CD8-positive, alpha-beta memory T cell (primary cell): ENCODE results near the gene RBMS3. TPM values are rescaled to one million over a fixed set of nuclear protein-coding genes. Genes with fewer than 3 reads are reported as not detected.

Experiments
- CTCF ChIA-PET: fragments of 350-600 bp; sonication (Branson Sonifier 250); formaldehyde crosslinking; loops from one replicate; lab custom pipeline; 2021; ENCODE audit warnings: antibody characterized with exemption; lab: Charles Lee
- POLR2A ChIA-PET: fragments of 350-600 bp; sonication (Branson Sonifier 250); formaldehyde crosslinking; loops from one replicate; lab custom pipeline; 2021; ENCODE audit warnings: antibody characterized with exemption; lab: Charles Lee
- DNase-seq, 5 donors: peaks; one replicate each; pipeline versions ENCODE4 v3.0.0 to v3.0.0-alpha.2; 2020 to 2022; ENCODE audit warnings: mixed read lengths in 1 of 5
- H3K27ac ChIP-seq: one replicate; pipeline ENCODE4 v1.7.0; 2013; ENCODE audit warnings: low read depth, mild to moderate bottlenecking, low read length, moderate library complexity
- H3K27me3 ChIP-seq: 2 replicates; pipeline ENCODE4 v1.7.0; 2013; ENCODE audit warnings: low read length, mild to moderate bottlenecking; ENCODE audit not compliant: insufficient read depth, poor library complexity, severe bottlenecking
- H3K36me3 ChIP-seq: 2 replicates; pipeline ENCODE4 v1.7.0; 2013; ENCODE audit warnings: mild to moderate bottlenecking, low read length, moderate library complexity; ENCODE audit not compliant: insufficient read depth
- H3K4me1 ChIP-seq: 2 replicates; pipeline ENCODE4 v1.7.0; 2013; ENCODE audit warnings: mild to moderate bottlenecking, low read length, moderate library complexity; ENCODE audit not compliant: insufficient read depth
- H3K4me3 ChIP-seq: 2 replicates; pipeline ENCODE4 v1.7.0; 2013; ENCODE audit warnings: mild to moderate bottlenecking, low read length
- H3K9me3 ChIP-seq: 2 replicates; pipeline ENCODE4 v1.7.0; 2013; ENCODE audit warnings: mild to moderate bottlenecking, low read length
- H3K27ac Mint-ChIP-seq, 8 donors: one replicate each; pipeline ENCODE4 v1.8.0; 2020 to 2021; ENCODE audit warnings: mixed read lengths in 8 of 8, mild to moderate bottlenecking in 6 of 8, inconsistent platforms in 3 of 8, moderate library complexity in 3 of 8
- H3K27me3 Mint-ChIP-seq, 2 donors: one replicate each; pipeline ENCODE4 v1.8.0; 2020 to 2021; ENCODE audit warnings: mixed read lengths in 2 of 2, mild to moderate bottlenecking in 1 of 2, moderate library complexity in 1 of 2
- H3K36me3 Mint-ChIP-seq, 3 donors: one replicate each; pipeline ENCODE4 v1.8.0; 2020 to 2021; ENCODE audit warnings: mixed read lengths in 3 of 3, inconsistent platforms in 1 of 3, mild to moderate bottlenecking in 1 of 3
- H3K4me1 Mint-ChIP-seq, 3 donors: one replicate each; pipeline ENCODE4 v1.8.0; 2020 to 2021; ENCODE audit warnings: mixed read lengths in 3 of 3, inconsistent platforms in 1 of 3, mild to moderate bottlenecking in 1 of 3
- H3K4me3 Mint-ChIP-seq, 7 donors: one replicate each; pipeline ENCODE4 v1.8.0; 2020 to 2021; ENCODE audit warnings: mixed read lengths in 7 of 7, mild to moderate bottlenecking in 6 of 7, moderate library complexity in 4 of 7, inconsistent platforms in 2 of 7
- H3K9me3 Mint-ChIP-seq, 5 donors: one replicate each; pipeline ENCODE4 v1.8.0; 2020 to 2022; ENCODE audit warnings: mixed read lengths in 5 of 5, mild to moderate bottlenecking in 3 of 5, moderate library complexity in 2 of 5, inconsistent platforms in 1 of 5
- polyA plus RNA-seq: library from polyadenylated mRNA; unstranded; fragments of 300-500 nt; fragmentation: Illumina TruSeq; gene quantifications from one replicate; pipeline ENCODE4 v1.2.3, GENCODE V29; 2021
- total RNA-seq, 2 experiments: library from RNA; stranded (reverse); gene quantifications; one replicate each; pipeline ENCODE4 v1.2.3, GENCODE V29; 2021

Gene RBMS3
- total and polyA plus RNA-seq, 3 experiments from 2014 or later: 0.21 to 0.33 (median 0.22) TPM

DNA sequence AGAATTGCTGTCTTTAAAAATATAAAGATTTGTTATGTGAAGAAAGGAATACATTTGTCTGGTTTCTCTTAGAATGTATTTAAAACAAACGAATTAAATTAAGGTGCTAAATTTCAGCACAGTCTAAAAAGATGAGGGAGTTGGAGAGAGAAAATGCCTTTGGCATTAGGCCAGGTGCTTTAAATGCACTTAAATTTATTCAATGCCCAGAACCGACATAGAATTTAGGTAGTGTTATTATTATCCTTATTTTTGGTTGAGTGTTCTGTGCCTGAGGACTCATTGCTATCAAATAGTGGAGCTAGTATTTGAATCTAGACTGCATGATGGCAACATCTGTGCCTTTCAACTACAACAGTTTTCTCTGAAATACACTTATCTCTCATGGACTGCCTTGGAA, 287.5 kb downstream of the RBMS3 start:
- Histone ChIP-seq H3K4me3 (no peak overlapping the region), H3K9me3 (no peaks in the 10 kb centered on the region), H3K27ac (no peak overlapping the region), H3K4me1 (no peaks in the 10 kb centered on the region), H3K36me3 (no peaks in the 10 kb centered on the region), H3K27me3 (no peaks in the 10 kb centered on the region)
- Mint-ChIP-seq H3K4me1 (no peaks in the 10 kb centered on the region), H3K4me3 (no peak overlapping the region), H3K27ac (no peak overlapping the region), H3K27me3 (peaks cover 0 to 1% of the 10 kb centered on the region in 2 donors), H3K36me3 (no peaks in the 10 kb centered on the region), H3K9me3 (peaks cover 0 to 11% (median 3%) of the 10 kb centered on the region in 5 donors)
- POLR2A ChIA-PET: no interaction called here
- CTCF ChIA-PET: no interaction called here
- no peak for DNase-seq

GRCh38 chr3:29576181-29576580, 295.3 kb downstream of the RBMS3 start:
- Histone ChIP-seq H3K9me3 (no peaks in the 10 kb centered on the region), H3K4me1 (no peaks in the 10 kb centered on the region), H3K27ac (no peak overlapping the region), H3K4me3 (no peak overlapping the region), H3K36me3 (no peaks in the 10 kb centered on the region), H3K27me3 (no peaks in the 10 kb centered on the region)
- Mint-ChIP-seq H3K36me3 (no peaks in the 10 kb centered on the region), H3K27ac (peak overlapping the region in 1 of 8 donors; percentile 18), H3K4me1 (no peaks in the 10 kb centered on the region), H3K4me3 (no peak overlapping the region), H3K27me3 (no peaks in the 10 kb centered on the region), H3K9me3 (peaks cover 0 to 16% (median 6%) of the 10 kb centered on the region in 5 donors)
- DNase-seq: no peak
- POLR2A ChIA-PET: no interaction called here
- CTCF ChIA-PET: no interaction called here

DNA sequence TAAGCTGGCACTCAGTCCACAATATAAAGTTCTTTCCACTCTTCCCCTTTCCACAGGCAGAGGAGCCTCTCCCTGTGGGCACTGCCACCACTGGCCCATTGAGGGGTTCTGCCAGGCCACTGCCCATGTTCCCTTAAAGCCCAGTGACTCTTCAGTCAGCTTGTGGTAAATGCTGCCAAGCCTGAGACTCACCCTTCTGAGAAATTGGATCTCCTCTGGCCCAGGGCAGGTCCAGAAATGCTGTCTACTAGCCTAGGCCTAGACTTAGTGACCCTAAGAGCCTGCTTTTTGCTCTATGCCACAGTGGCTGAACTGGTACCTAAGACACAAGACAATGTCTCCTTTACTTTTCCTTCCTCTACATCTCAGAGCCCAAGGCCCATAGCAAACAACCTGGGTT, 295.8 kb downstream of the RBMS3 start:
- Histone ChIP-seq H3K4me1 (no peaks in the 10 kb centered on the region), H3K9me3 (no peaks in the 10 kb centered on the region), H3K27ac (no peak overlapping the region), H3K27me3 (no peaks in the 10 kb centered on the region), H3K4me3 (no peak overlapping the region), H3K36me3 (no peaks in the 10 kb centered on the region)
- ChIA-PET CTCF (no interaction called here), POLR2A (no interaction called here)
- Mint-ChIP-seq H3K4me1 (no peaks in the 10 kb centered on the region), H3K9me3 (peaks cover 0 to 16% (median 6%) of the 10 kb centered on the region in 5 donors), H3K27me3 (no peaks in the 10 kb centered on the region), H3K4me3 (no peak overlapping the region), H3K36me3 (no peaks in the 10 kb centered on the region), H3K27ac (no peak overlapping the region)
- no peak for DNase-seq

DNA sequence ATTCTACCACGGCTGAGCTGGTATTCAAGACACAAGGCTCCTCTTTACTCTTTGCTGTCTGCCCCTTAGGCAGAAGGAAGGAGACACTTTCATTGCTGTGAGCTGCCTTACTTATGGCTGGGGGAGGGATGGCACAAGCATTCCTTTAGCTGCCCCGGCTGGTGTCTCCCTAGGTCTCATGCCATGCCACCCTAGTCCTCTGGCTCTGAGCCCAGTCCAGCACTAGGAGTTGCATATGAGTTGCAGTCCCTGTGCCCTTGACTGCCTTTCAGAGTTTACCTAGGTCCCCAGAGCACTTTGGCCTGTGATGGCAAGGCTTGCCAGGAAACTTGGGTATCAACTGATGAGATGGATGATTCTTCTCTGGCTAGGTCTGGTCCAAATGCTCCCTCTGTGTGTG, 296.4 kb downstream of the RBMS3 start:
- Histone ChIP-seq H3K4me1 (no peaks in the 10 kb centered on the region), H3K27me3 (no peaks in the 10 kb centered on the region), H3K27ac (no peak overlapping the region), H3K36me3 (no peaks in the 10 kb centered on the region), H3K9me3 (no peaks in the 10 kb centered on the region), H3K4me3 (no peak overlapping the region)
- ChIA-PET CTCF (no interaction called here), POLR2A (no interaction called here)
- Mint-ChIP-seq H3K9me3 (peaks cover 0 to 12% (median 6%) of the 10 kb centered on the region in 5 donors), H3K36me3 (no peaks in the 10 kb centered on the region), H3K4me3 (no peak overlapping the region), H3K27ac (no peak overlapping the region), H3K27me3 (no peaks in the 10 kb centered on the region), H3K4me1 (no peaks in the 10 kb centered on the region)
- no peak for DNase-seq

DNA sequence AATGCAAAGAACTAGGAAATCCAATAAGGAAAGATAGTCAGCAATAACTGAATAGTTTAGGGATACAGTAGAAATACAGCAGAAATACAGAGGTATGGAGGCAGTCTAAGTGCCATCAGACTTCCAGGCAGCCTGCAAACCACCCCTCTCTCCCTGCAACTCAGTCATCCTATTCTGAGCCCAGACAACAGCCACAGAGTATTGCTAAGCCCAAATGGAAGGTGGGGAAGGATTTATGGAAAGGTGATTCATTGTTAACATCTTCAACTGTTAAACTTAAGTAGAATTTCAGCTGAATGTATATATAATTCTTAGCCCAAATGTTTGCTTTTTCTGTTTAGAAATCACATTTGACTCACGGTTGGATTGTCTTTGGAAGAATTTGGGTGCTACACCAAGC, 300.4 kb downstream of the RBMS3 start:
- no peaks in the 10 kb centered on the region for H3K27me3 ChIP-seq
- H3K4me1 ChIP-seq: no peaks in the 10 kb centered on the region
- no peak for DNase-seq
- Mint-ChIP-seq H3K27ac (no peak overlapping the region), H3K27me3 (no peaks in the 10 kb centered on the region), H3K9me3 (peaks cover 0 to 2% (median 0%) of the 10 kb centered on the region in 5 donors), H3K36me3 (no peaks in the 10 kb centered on the region), H3K4me3 (no peak overlapping the region), H3K4me1 (no peaks in the 10 kb centered on the region)
- H3K27ac ChIP-seq: no peak overlapping the region
- H3K36me3 ChIP-seq: no peaks in the 10 kb centered on the region
- H3K4me3 ChIP-seq: no peak overlapping the region
- ChIA-PET CTCF (no interaction called here), POLR2A (no interaction called here)
- H3K9me3 ChIP-seq: no peaks in the 10 kb centered on the region

DNA sequence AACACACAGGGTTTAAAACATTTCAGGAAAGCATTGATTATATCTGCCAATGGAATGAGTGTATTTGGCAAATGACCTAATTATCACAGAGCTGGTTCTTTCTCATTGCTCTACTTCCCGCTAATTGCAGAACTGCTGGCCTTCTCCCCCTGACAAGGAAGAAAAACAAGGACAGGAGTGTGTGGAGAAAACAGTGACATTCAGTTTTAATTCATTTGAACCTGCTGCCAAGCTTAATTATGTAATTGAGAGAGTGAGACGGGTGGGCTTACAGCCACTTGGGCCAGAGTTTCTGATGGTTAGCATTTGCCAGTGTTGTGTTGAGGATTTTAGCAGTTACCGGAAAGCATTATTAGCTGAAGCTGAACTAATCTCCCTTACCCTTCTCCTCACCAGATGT, 301.4 kb downstream of the RBMS3 start:
- Mint-ChIP-seq H3K27me3 (no peaks in the 10 kb centered on the region), H3K36me3 (no peaks in the 10 kb centered on the region)

DNA sequence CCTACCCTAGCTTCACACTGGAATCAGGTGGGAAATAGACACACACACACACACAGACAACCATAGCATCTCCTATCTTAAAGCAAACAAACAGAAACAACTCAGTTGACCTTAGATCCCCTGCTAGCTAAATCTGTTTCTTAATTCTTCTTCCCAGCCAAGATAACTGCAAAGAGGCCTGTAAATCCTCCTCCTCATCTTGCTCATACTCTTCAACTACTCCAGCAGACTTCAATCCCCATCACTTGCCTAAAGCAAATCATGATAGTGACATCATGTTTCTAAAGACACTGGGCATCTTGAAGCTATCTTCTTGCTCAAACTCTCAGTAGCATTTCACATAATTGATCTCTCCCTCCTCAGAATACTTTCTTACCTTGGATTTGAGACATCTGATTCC, 303.0 kb downstream of the RBMS3 start:
- Mint-ChIP-seq H3K9me3 (peaks cover 0 to 2% (median under 1%) of the 10 kb centered on the region in 5 donors), H3K4me1 (no peaks in the 10 kb centered on the region), H3K27me3 (no peaks in the 10 kb centered on the region), H3K36me3 (no peaks in the 10 kb centered on the region), H3K27ac (no peak overlapping the region), H3K4me3 (no peak overlapping the region)
- H3K27ac ChIP-seq: no peak overlapping the region
- CTCF ChIA-PET: no interaction called here
- H3K4me1 ChIP-seq: no peaks in the 10 kb centered on the region
- POLR2A ChIA-PET: no interaction called here
- H3K4me3 ChIP-seq: no peak overlapping the region
- H3K9me3 ChIP-seq: no peaks in the 10 kb centered on the region
- H3K36me3 ChIP-seq: no peaks in the 10 kb centered on the region
- no peak for DNase-seq
- no peaks in the 10 kb centered on the region for H3K27me3 ChIP-seq

More for the DNA sequence above, 301.4 kb downstream of the RBMS3 start:
- DNase-seq: no peak
- no peak overlapping the region for H3K4me3 Mint-ChIP-seq
- H3K4me3 ChIP-seq: no peak overlapping the region
- no peaks in the 10 kb centered on the region for H3K4me1 ChIP-seq
- no peaks in the 10 kb centered on the region for H3K27me3 ChIP-seq
- H3K36me3 ChIP-seq: no peaks in the 10 kb centered on the region
- no peaks in the 10 kb centered on the region for H3K4me1 Mint-ChIP-seq
- H3K27ac Mint-ChIP-seq: no peak overlapping the region
- ChIA-PET CTCF (no interaction called here), POLR2A (no interaction called here)
- H3K27ac ChIP-seq: no peak overlapping the region
- H3K9me3 Mint-ChIP-seq: peaks cover 0 to 2% (median 0%) of the 10 kb centered on the region in 5 donors
- H3K9me3 ChIP-seq: no peaks in the 10 kb centered on the region

DNA sequence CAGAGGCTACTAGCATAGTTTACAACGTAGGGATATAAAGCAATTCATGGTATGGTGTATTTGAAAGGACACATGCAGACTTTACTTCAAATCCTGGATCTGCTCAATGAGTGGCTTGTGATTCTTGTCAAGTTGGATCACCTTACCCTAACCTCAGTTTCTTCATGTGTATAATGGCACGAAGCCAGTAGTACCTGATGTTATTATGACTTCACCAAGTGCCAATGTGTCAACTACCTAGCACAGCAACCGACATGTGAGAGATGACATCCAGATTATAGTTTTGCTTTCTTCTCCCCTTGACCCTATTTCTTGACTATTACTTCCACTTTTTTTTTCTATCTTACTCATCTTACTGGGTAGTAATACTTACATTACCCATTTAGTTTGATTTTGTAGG, 304.5 kb downstream of the RBMS3 start:
- ChIA-PET CTCF (interaction anchor here (0.5 kb wide), 1 partner anchor 413 kb away, joined by 3 read pairs; no protein-coding TSS in a partner anchor), POLR2A (no interaction called here)
- Mint-ChIP-seq H3K4me1 (no peaks in the 10 kb centered on the region), H3K27me3 (no peaks in the 10 kb centered on the region), H3K36me3 (no peaks in the 10 kb centered on the region), H3K27ac (no peak overlapping the region), H3K4me3 (no peak overlapping the region), H3K9me3 (peaks cover 0 to 5% (median 2%) of the 10 kb centered on the region in 5 donors)
- Histone ChIP-seq H3K4me1 (no peaks in the 10 kb centered on the region), H3K36me3 (no peaks in the 10 kb centered on the region), H3K9me3 (no peaks in the 10 kb centered on the region), H3K4me3 (no peak overlapping the region), H3K27me3 (no peaks in the 10 kb centered on the region), H3K27ac (no peak overlapping the region)
- no peak for DNase-seq

DNA sequence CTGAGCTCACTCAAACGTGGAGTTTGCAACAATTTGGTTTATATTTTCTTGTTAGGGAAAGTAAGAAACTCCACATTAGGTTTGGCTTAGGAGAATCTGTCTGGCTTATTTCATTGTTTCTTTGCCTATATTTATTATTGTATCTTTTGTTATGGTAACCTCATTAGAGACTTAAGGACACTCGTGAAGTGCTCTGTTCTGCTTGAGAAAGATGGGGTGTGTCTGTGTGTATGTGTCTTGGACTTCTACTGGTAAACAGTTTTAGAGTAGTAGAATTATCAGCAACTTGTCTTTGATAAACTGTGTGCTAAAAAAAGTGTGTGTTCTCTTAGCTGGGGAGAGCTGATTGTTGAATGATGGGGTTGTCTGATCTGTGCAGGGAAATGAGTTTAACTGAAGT, 306.5 kb downstream of the RBMS3 start:
- H3K9me3 Mint-ChIP-seq: peaks cover 2 to 10% (median 3%) of the 10 kb centered on the region in 5 donors
- H3K27me3 ChIP-seq: no peaks in the 10 kb centered on the region
- H3K36me3 ChIP-seq: no peaks in the 10 kb centered on the region
- DNase-seq: no peak
- H3K36me3 Mint-ChIP-seq: no peaks in the 10 kb centered on the region
- H3K4me1 ChIP-seq: no peaks in the 10 kb centered on the region
- H3K27me3 Mint-ChIP-seq: no peaks in the 10 kb centered on the region
- H3K27ac ChIP-seq: no peak overlapping the region
- ChIA-PET CTCF (no interaction called here), POLR2A (no interaction called here)
- H3K4me3 Mint-ChIP-seq: no peak overlapping the region
- H3K4me1 Mint-ChIP-seq: no peaks in the 10 kb centered on the region
- H3K9me3 ChIP-seq: no peaks in the 10 kb centered on the region
- no peak overlapping the region for H3K4me3 ChIP-seq
- no peak overlapping the region for H3K27ac Mint-ChIP-seq
